HEK293T (cell line): ENCODE results near the gene GP9.

Experiments used
- BHLHE40 ChIP-seq: fragments of 450-650 bp; IDR thresholded peaks from 2 replicates; pipeline ENCODE4 v1.6.1; 2016; ENCODE audit warnings: mild to moderate bottlenecking, moderate library complexity, borderline replicate concordance
- ELF4 ChIP-seq: fragments of 450-650 bp; IDR thresholded peaks from 2 replicates; pipeline ENCODE4 v1.6.1; 2017; ENCODE audit warnings: antibody characterized with exemption
- FOXM1 ChIP-seq: fragments of 450-650 bp; IDR thresholded peaks from 2 replicates; pipeline ENCODE4 v1.6.1; 2017; ENCODE audit warnings: mild to moderate bottlenecking, borderline replicate concordance
- LEF1 ChIP-seq: fragments of 450-650 bp; IDR thresholded peaks from 2 replicates; pipeline ENCODE4 v1.6.1; 2017; ENCODE audit warnings: mild to moderate bottlenecking, borderline replicate concordance
- TARDBP ChIP-seq: fragments of 450-650 bp; IDR thresholded peaks from 2 replicates; pipeline ENCODE4 v1.6.1; 2016

- TF ChIP-seq TARDBP (no peak), LEF1 (no peak), BHLHE40 (no peak), FOXM1 (no peak), ELF4 (no peak)
Observed at GRCh38 chr3:129085818-129086217, 25.2 kb downstream of the GP9 start.
